ENCODE results near the gene NEMP1.

The NEMP1 gene

DNA sequence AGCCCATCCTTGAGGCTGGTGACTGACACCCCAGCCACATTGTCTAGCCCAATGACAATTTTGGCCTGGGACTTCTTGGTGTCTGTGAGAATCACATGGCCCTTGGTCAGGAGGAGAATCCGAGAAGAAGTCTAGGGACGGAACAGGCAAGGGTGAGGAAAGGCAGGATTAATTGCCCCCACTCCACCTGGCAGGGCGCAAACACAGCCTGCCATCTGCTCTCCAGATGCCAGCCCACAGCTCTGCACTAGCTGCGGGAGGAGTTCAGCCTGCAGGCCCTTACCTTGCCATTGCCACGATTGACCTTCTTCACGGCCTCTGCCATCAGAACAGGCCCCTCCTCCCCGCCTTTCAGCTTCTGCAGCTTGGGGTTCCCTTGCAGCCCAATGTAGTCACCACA, 49.1 kb downstream of the NEMP1 start:
- TF ChIP-seq, protein P1, sequence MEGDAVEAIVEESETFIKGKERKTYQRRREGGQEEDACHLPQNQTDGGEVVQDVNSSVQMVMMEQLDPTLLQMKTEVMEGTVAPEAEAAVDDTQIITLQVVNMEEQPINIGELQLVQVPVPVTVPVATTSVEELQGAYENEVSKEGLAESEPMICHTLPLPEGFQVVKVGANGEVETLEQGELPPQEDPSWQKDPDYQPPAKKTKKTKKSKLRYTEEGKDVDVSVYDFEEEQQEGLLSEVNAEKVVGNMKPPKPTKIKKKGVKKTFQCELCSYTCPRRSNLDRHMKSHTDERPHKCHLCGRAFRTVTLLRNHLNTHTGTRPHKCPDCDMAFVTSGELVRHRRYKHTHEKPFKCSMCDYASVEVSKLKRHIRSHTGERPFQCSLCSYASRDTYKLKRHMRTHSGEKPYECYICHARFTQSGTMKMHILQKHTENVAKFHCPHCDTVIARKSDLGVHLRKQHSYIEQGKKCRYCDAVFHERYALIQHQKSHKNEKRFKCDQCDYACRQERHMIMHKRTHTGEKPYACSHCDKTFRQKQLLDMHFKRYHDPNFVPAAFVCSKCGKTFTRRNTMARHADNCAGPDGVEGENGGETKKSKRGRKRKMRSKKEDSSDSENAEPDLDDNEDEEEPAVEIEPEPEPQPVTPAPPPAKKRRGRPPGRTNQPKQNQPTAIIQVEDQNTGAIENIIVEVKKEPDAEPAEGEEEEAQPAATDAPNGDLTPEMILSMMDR (IDR thresholded peaks at IDR 0.05), result no peak

DNA sequence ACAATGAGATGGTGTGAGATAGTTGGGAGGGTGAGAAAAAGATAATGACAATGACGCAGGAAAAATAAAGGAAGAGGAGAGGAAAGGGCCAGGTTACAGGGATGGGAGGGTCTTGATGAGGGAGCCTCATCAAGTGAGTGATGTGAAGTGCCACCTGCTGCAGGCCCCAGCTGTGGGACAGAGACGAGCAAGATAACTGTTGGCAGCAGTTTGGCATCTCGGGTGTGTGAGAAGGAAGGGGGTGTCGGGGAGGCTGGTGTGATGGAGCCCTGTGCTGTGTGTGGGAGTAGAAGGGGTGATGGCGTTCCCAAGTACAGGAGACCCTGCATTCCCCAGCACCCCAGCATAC, 50.8 kb downstream of the NEMP1 start:
- TF ChIP-seq, protein P1 (IDR thresholded peaks at IDR 0.05), result no peak

DNA sequence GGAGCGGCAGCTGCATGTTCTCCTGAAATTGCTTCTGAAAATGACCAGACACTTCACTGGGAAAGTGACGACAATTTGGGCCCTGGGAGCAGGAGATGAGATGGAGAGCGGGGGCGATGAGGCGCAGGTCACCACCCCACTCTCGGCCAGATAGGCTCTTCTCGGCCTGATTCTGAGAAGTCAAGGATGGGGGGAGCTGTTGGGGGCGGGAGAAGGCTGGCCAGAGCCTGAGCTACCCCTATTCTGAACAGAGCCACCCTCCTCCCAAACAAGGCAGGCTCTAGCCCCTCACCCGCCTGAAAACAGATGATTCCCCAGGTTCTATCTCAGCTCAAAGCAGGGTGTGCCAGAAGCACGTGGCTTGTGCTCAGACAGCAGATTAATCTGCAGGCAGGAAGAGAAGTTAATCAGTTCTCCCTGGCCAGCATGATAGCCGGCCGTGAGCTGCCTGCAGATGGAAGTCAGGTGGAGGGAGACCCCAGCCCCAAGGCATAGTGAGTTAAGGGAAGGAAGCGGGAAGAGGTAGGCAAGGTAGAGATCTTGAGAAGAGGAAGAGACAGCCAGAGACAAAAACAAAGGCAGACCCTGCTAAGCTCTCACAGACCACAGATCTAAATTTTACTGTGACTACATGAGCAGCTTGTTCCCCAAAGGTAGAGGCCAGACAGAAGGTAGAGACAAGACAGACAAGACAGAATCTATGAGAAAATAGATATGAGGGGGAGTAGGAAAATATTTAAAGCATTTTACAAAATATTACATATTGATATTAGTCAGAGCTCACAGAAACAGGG, 51.4 kb downstream of the NEMP1 start:
- TF ChIP-seq, protein P1 (IDR thresholded peaks at IDR 0.05), result no peak

DNA sequence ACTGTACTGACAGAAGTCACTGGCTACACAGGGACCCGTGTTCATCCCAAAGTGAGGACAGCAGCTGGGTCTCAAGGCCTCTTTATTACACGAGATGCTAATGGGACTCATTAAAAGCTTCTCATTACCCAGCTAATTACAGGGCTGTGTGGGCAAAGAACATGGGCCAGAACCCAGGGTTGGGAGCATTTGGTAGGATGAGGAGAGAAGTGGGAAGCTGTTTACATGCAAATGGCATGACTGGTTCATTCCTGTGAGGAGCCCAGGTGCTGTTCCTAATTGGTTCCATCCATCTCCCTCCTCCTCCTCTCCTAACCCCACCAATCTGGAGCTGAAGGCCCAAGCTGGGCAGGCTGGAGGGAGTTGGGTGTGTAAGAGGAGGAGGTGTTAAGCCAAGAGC, 53.4 kb downstream of the NEMP1 start:
- TF ChIP-seq, protein P1 (IDR thresholded peaks at IDR 0.05), result no peak

DNA sequence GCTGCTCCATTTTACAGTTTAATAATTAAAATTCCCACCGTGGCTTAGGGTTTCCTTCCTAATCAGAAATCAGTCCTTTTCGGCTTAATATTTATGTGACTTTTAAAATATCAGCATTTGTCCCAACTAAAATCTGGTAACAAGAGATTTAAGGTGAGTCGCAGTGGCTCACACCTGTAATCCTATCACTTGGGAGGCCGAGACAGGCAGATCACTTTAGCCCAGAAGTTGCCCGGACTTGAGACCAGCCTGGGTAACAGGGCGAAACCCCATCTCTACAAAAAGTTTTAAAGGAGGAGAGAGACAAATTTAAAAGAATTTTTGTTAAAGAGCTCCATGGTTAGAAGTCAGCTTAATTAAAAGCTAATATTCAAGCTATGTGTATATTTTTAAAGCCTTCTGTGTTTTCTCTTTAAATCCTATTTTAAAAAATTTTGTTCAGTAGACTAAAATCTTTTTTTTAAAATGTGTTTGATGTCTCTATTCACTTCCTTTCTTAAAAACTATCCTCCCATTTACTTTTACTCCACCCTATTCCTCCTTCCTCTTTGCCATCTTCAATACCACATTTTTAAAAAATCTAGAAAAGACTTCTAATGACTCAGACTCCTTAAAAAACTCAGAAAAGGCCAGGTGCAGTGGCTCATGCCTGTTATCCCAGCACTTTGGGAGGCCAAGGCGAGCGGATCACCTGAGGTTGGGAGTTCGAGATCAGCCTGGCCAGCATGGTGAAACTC, 58.4 kb downstream of the NEMP1 start:
- TF ChIP-seq, protein P1 (IDR thresholded peaks at IDR 0.05), result no peak

DNA sequence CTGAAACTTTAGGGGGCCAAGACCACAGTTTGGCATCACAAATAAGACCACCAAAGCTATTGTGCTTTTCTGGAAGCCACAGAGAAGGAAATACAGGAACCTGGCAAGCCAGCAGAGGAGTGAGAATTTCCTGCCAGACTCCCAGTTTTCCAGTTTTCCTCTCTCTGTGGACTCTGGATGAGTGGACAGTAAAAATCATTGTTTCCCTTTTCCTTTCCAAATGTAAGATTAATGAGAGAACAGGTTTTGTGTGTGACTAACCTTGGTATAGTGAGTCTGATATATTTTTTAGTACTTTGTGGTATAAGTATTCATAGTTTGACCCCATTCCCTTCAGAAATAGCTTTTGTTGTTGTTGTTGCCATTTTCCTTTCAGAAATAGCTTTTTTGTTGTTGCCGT, 59.7 kb downstream of the NEMP1 start:
- TF ChIP-seq, protein P1 (IDR thresholded peaks at IDR 0.05), result no peak

DNA sequence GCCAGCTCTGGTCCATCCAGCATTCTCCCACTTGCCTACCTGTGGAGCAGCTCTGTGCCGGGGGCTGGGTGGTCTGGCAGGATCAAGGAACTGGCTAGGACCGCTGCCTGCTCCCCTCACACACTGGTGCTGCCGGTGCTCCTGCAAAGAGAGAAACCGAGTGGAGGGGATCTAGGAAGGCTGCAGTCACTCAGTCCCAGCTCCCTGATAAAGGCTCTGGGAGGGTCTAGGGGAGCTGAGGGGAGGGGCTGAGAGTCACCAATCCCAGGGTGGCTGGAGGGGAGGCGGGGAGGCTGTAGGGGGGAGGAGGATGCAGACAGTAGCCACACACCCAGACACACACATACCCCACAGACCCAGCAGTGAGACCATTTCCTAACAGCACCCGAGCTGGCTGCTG, 62.2 kb downstream of the NEMP1 start, which contains the start of gene TAC3:
Gene TAC3 (minus strand): TSS at position 182 of the 400 bp plus-strand sequence. CDS start 732 bp downstream, outside the sequence.
- TF ChIP-seq, protein P1 (IDR thresholded peaks at IDR 0.05), result no peak
